ENCODE results near the gene PTMS.

PTMS gene

DNA sequence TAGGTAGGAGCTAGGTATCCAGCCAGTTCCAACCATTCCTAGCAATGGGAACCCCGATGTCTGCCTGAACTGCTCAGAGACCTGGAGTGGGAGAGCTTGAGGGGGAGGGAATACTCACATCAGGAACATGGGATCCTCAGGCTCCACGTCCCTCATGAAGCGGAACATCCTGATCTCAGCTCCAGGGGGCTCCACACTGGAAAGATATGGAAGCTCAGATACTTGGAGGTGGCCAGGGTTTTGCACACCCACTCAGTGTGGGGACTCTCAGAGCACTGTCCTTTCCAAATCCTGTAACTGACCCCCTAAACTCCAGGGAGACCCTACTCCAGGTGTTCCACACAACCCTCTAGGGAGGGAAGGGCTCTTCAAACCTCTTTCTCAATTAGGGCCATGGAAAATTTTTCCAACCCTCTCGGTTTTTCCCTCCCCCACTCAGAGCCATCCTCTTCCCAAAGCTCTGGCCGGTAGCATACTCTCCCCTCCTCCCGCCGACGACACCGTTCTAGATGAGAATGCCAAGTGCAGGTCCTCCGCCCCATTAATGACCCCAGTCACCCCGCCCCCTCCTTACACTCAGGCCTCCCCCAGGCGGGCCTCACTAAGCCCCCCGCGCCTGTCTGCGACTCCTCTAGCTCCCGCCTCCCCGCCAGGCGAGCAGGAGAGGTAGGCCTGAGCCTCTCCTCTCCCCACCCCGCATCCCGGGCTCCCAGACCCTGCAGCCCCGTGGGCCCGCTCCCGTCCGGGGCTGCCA, 13.8 kb upstream of the PTMS start:
- no peak for DNase-seq (ENCODE audit: low read depth)

DNA sequence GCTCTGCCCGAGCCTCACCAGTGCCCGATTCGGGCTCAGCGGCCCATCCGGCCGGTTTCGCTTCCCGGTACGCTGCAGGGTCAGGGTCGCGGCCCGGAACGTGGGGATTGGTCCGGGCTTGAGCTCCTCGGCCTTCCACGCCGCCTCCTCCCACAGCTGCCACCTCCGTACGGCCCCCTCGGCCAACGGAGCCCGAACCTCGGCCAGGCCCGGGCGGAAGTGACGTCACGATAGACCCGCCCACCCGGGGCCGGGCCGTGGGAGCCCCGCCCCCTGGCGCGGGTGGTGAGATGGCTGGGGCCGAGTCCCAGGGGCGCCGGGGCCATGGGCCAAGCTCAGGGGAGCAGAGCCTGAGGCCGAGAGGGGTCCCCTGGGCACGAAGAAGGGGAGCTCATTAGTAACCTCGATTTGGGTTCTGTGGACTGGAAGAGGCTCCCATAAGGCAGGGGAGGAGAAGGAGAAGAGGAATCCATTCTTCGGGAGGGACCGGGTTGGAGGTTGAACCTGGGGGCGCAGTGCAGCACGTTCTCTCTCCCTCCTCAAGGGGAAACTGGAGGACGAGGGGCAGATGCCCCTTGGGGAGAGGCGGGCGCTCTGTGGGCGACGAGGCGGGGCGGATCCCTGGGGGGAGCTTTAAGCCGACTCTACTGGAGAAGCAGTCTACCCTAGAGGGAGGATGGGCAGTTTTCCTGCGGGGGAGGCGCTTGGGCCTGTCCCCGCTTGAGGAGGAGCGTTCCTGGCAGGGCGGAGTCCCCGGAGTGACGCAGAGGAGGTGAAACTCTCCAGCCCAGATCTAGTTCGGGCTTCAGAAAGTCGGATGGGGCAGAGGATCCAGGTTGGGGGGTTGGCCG, 13.0 kb upstream of the PTMS start, which contains the start of gene MLF2:
TSS of gene MLF2 (minus strand) at position 221 of the 851 bp plus-strand sequence. CDS start 807 bp downstream, outside the sequence.
- DNase-seq (ENCODE audit: low read depth), result peak; percentile 93

DNA sequence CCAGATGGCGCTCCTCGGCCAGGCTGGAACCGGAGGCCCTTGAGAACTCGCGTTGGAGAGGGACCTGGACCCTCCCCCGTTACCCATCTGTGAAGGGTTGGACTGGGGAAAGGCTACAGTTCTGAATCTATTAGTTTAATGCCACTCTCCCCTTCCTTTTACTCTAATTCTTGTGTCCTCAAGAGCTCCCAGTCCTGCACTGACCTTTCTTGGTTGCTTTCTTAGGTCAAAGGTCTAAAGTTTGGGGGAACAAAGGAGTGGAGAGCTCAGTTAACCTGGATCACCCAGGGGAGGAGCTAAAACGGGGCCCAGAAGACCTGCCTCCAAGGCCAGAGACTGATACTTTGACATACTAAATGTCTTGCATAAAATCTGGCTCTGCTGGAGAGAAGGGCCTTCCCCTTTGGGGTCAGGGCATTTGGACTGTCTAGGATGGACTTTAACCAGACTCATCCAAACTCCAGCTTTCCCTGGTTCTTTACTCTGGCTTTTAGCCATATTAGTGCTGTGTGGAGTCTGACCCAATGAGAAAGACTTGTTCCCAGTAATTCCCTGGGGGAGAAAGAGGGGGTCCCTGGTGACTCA, 12.3 kb upstream of the PTMS start:
- no peak for DNase-seq (ENCODE audit: low read depth)

DNA sequence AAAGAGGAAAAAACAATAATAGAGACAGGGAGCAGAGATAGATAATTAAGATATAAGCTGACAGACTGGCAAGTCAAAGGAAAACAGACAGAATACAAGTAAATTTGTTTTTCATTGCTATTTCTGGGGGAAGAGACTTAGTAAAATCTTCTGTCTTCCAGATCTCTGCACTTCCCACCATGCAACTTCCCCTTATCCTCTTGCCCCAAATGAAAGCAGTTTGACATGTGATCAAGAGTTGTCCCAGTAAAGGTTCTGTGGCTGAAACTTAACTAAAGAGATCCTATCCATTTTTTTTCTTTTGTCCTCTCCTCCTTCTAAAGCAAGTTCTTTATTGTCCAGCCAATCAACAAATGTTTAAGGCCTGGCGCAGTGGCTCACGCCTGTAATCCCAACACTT, 11.8 kb upstream of the PTMS start:
- no peak for DNase-seq (ENCODE audit: low read depth)

DNA sequence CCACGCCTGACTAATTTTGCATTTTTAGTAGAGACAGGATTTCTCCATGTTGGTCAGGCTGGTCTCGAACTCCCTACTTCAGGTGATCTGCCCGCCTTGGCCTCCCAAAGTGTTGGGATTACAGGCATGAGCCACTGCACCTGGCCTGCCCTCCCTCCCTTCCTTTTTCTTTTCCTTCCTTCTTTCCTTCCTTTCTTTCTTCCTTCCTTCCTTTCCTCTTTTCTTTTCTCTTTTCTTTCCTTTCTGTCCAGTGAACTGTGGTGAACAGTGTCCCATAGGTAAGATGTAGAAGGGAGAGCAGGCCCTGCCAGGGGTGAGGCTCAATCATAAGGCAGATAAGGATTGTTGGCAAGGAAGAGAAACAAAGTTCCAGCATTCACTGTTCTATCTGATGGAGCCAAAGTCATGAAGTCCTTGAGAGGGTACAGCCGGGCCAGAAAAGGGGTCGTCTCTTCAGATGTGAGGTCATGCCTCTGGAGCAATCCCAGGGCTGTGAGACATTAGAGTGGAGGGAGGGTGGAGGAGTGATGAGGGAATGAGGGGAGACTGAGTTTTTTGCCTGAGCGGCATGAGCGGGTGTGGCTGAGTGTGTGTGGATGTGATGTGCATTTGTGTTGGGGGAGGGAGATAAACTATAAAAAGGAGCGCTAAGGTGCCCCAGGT, 9.0 kb upstream of the PTMS start:
- no peak for DNase-seq (ENCODE audit: low read depth)

DNA sequence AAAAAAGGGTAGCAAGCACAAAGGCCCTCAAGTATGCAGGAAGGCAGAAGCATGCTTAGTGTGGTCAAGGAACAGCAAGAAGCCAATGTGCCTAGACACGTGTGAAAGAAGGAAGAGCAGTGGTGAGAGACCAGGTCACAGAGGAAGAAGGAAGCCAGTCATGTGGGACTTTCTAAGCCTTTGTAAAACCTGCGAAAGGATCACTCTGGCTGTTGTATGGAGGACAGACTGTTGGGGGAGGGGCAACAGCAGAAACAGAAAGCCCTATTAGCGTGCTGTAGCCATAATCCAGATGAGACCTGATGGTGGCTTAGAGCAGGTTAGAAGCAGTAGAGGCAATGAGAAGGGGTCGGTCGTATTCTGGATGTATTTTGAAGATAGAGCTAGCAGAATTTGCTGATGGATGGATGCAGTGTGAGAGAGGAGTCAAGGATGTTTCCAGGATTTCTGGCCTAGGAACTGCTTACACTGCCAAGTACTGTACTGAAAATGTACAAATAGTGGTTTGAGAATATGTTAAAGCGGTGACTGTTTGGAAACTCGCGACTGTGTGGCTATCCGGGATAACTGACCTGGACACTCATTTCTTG, 7.6 kb upstream of the PTMS start:
- DNase-seq (ENCODE audit: low read depth), result no peak

DNA sequence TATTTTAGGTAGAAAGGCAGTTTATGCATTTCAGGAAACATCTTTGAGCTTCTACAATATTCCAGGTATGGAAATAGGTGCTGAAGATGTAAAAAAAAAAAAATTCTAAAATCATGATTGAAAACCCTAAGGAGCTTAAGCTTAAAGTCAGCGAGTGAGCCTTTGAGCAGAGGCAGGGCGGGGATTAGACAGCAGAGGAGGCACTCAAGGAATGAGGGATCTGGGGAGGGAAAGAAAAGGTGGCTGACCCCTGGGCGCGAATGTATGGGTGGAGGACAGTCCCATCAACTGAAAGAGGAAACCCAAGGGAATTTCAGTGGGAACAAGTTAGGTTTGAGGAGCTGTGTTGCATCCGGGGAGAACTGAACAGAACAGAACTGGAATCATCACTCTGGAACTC, 6.4 kb upstream of the PTMS start:
- DNase-seq (ENCODE audit: low read depth), result no peak

DNA sequence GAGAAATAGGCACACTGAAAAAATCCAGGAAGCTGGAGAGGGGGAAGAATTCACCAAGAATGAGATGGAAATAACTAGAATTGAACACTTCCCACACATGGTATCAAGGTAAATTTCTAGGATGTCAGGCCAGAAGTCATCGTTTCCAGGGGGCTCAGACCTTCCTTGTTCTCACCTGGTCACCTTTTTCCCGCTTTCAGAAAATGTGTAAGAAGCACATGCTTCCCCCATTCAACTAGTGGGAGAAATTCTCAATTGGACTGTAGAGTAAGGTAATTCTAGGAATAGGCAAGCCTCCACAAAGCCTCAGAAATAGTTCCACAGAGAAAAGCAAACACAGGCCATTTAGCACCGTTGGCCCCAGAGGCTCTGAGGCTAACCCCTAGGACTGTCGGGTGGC, 2.8 kb upstream of the PTMS start:
- DNase-seq (ENCODE audit: low read depth), result no peak

DNA sequence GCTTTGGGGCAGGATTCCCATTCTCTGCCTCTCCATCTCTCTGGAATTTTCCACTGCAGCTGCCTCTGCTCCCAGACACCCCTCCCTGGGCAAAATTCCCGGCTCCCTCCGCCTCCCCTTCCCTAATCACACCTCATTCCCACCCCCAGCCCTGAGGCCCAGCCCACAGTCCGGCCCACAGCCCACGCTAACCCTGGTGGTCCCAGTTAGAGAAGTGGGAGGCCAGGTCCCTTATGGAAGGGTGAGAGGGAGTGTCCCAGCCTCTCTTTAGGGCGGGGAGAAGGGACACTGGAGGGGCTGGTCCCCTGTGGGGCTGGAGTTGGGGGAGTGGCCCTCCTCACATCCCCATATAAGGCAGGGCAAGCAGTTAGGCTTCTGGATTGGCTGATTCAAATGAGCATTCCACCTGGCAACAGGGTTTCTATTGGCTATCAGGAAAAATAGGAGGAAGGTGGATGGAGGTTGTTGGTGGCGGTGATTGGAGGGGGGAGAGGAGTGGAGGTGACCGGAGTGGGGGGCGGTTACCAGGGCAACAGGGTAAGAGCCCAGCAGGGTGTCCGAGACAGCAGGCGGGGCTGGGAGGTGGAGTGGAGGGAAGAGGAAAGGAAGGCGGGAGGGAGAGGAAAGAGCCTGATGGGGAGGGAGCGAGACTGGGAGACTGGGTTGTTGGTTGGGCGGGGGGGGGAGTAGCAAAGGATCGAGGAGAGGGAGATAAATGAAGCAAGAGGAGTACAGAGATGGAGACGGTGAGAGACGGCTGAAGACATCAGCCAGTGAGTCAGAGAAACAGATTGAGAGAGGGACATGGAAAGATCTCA, 1.9 kb upstream of the PTMS start:
- peak; percentile 99 for DNase-seq (ENCODE audit: low read depth)

DNA sequence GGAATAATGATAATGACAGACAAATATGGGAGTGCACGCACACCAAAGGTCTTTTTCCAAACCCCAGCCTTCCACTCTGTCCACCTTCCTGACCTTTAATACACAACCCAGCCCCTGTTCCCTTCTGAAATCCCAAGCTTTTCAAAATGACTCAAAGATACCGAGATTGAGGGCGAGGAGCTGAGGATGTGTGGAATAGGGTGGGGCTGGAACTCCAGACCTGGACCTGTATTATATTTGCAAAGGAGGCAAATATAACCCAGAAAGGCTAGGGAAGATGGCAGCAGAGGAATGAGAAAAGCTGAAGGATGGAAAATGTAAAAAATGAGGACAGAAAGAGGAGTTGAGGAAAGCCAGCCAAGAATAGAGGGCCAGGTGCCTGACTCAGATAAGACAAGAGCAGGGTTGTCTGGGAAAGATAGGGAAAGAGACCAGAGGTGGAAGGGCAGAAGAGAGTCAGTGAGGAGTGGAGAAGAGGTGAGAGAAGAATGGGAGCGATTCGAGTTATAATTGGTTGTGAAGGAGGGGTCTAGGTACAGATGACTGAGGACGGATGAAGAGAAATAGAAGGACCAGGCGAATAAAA, 1.0 kb upstream of the PTMS start:
- no peak for DNase-seq (ENCODE audit: low read depth)

DNA sequence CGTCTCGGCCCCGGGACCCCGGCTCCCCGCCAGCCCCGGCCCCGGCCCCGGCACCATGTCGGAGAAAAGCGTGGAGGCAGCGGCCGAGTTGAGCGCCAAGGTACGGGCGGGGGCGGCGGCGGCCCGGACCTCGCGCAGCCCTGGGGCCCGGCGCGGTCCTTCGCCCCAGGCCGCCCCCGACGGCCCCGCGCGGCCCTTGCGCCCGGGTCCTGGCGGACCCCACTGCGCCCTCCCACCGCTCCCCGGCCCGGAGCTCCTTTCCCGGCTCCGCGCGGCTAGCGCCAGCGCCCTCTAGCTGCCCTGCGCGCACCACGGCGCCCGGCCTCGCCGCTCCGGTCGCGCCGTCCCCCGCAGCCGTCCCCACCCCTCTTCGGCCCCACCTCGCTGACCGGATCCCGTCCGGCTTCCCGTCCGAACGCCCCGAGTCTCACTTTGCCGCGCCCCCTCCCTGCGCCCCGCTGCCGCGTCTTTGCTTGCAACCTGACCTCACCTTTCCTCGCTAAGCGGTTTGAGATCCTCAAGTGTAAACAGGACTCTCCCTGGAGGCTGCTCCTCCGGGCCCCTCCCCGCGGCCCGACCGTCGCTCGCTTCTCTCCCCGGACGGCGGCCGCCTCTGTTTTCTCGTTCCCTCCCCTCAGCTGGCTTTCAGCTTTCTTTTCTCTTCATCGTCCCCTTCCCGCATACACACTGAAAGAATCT, 637 bp downstream of the PTMS start:
- DNase-seq (ENCODE audit: low read depth), result no peak

DNA sequence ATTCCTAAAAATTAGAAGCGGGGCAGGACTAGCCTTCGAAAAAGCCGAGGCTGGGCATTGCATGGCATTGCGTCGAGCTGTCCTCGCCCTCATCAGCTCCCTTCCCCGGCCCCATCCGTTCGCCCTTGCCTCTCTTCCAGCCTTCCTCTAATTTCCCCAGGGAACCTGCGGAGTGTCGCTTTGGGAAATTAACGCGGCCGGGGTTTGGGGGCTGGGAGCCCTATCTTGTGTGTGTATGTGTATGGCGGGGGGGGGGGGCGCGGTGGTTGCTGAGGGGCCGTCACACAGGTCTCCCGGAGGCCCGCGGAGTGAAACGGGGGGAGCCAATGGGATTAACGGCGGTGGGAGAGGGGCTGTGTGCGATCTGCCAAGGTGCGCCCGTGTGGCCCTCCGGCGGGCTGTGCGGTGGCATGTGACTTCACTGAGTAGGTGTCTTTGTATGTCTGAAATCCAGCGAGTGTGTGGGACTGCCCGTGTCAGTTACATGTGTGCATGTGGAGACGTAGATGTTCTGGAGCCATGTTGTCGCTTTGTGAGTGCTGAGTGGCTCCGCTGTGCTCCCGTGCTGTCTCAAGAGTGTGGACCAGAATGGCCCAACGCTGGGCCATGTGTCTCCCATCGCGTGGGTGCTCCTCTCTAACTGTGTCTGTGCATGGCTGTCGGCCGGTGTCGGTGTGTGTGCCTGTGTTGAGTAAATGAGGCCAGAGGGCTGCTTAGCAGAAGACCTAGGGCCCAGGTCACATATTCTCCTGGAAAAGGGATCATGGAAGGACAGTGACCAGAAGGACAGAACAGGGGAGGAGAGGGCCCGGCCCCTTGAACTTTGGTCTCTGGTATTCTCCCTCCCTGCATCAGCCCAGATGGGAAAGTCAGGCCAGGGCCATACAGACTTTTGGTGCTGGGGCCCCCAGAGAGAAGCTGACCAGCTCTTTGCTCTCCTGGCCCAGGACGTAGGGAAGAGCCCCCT, 1.5 kb downstream of the PTMS start:
- no peak for DNase-seq (ENCODE audit: low read depth)

DNA sequence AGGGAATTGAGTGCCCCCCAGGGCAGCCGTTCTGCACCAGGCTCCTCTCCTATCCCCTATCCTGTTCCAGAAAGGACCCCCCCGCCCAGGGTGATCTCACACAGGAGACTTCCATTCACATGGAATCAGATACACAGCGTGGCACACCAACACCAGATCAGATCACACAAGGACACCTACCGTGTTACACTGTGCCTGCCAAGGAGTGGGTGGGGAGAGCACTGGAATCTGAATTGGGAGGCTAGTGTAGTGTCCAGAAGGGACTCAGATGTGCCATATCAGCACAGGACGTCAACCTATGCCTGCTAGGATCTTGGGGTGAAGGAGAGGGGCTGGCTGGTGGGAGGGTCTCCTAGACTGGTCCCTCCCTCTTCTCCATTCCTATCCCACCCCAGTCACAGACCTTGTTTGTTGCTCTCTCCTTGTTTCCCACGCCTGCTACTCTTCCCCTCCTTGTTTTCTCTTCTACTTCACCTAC, 2.3 kb downstream of the PTMS start:
- DNase-seq (ENCODE audit: low read depth), result no peak

DNA sequence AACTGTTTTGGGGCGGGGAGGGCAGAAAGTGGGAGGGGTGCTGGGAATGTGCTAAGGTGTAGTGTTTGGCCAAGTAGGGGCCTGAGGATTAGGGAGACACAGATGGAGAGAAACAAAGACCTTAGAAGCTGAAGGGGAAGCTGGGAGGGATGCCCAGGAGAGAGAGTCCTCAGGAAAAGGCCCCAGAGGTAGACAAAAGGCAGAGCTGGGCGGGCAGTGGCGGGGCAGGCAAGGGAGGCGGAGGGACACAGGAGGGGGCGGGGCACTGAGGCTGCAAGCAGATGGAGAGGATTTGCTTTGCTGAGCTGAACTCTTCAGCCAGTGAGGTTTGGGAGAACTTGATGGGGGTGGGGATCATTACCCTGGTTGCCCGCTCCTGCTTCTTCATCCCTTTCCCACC, 2.8 kb downstream of the PTMS start:
- no peak for DNase-seq (ENCODE audit: low read depth)

DNA sequence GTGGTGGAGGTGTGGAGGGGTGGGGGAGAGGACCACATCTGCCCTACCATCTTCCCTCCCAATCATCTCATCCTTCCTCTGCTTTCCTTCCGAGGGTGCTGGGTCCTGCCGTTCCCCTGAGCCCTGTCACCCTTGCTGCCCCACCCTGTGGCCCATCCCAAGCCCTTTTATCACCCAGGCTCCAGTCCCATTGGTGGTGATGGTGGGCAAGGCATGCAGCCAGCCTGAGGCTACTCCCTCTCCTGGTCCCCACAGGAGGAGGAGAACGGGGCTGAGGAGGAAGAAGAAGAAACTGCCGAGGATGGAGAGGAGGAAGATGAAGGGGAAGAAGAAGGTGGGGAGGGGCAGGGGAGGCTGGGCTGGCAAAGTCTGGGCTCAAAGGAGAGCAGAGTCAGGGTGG, 3.5 kb downstream of the PTMS start:
- no peak for DNase-seq (ENCODE audit: low read depth)

DNA sequence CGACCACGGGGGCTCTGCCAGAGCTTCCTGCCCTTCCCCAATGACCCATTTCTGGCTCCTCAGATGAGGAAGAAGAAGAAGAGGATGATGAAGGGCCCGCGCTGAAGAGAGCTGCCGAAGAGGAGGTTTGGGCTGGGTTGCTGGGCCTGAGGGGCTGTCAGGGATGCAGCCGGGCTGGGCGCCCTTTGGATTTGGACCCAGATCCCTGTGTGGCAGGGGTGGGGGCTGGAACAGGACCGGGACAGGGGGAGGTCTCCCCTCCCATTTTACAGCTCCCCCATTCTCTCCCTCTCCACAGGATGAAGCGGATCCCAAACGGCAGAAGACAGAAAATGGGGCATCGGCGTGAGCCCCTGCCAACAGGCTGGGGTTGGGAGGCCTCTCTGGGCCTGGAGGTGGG, 3.9 kb downstream of the PTMS start:
- no peak for DNase-seq (ENCODE audit: low read depth)

DNA sequence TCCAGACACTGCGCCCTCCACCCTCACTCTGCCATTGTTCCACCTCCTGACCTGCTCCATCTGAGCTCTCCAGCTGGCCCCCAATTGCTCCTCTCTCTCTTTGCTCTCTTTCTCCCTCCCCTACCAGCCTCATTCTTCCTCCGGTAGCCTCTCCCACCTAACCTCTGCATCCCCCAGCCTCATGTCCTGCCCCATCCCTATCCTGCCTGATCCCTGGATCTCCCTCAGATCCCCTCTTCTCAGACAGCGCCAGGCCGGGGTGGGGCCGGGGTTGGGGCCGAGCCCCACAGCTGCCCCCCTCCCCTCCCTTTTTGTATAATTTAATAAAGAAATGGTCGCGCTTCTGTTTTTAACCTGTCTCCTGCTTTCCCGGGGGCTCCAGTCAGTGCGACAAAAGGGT, 4.4 kb downstream of the PTMS start:
- DNase-seq (ENCODE audit: low read depth), result no peak

DNA sequence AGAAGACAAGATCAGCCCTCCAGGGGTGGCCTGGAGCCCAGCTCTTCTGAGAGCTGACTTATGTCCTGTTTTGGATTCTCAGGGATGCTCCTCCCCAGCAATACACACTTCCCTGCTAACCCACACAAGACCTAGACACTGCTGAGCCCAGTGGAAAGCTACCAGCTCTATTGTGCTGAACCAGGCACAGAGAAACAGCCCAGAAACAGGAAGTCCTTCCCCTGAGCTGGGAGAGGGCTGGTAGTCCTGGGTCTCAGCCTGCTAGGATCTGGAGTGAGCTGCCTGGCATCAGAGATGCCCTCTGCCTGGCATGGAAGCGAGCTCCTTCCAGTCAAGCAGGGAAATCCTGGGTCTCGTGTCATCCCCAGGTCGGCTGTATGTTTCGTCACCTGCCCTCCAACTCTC, 4.9 kb downstream of the PTMS start:
- DNase-seq (ENCODE audit: low read depth), result no peak
